ENCODE data around the gene TRIM26.

The TRIM26 gene

DNA sequence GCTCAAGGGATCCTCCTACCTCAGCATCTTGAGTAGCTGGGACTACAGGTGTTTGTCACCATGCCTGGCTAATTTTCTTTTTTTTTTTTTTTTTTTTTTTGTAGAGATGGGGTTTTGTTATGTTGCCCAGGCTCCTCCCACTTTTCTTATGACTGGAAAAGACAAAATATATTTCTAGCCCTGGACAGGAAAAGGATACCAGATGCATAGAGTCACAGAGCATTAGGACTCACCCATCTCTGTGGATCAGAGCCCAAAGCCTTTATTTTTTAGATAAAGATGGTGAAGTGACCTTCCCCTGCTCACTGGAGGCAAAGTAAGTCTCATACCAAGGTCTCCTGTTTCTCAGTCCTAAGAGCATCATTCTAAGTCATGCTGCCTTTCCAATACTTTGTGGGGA lies 55.6 kb downstream of the TRIM26 start:
- Histone ChIP-seq H3K4me3 (replicated peaks; ENCODE audit: low read depth, low read length) (no peak overlapping the region), H3K27me3 (replicated peaks; ENCODE audit: control insufficient read depth, insufficient read depth, low read length) (no peaks in the 10 kb centered on the region), H3K36me3 (ENCODE audit: control insufficient read depth, insufficient read depth, low read length) (no peaks in the 10 kb centered on the region)
- TF ChIP-seq, protein P1, sequence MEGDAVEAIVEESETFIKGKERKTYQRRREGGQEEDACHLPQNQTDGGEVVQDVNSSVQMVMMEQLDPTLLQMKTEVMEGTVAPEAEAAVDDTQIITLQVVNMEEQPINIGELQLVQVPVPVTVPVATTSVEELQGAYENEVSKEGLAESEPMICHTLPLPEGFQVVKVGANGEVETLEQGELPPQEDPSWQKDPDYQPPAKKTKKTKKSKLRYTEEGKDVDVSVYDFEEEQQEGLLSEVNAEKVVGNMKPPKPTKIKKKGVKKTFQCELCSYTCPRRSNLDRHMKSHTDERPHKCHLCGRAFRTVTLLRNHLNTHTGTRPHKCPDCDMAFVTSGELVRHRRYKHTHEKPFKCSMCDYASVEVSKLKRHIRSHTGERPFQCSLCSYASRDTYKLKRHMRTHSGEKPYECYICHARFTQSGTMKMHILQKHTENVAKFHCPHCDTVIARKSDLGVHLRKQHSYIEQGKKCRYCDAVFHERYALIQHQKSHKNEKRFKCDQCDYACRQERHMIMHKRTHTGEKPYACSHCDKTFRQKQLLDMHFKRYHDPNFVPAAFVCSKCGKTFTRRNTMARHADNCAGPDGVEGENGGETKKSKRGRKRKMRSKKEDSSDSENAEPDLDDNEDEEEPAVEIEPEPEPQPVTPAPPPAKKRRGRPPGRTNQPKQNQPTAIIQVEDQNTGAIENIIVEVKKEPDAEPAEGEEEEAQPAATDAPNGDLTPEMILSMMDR (IDR thresholded peaks at IDR 0.05; ENCODE audit: insufficient read depth, low read length, poor library complexity, severe bottlenecking), result no peak
- no peak for DNase-seq (ENCODE audit: extremely low read depth, insufficient read length)

- TF ChIP-seq, protein P1 (IDR thresholded peaks at IDR 0.05; ENCODE audit: insufficient read depth, low read length, poor library complexity, severe bottlenecking), result no peak
- H3K4me3 ChIP-seq (replicated peaks; ENCODE audit: low read depth, low read length), result no peak overlapping the region
- no peaks in the 10 kb centered on the region for H3K36me3 ChIP-seq (ENCODE audit: control insufficient read depth, insufficient read depth, low read length)
Observed at GRCh38 chr6:30156774-30157173, 56.4 kb downstream of the TRIM26 start.

GRCh38 chr6:30156262-30156599 lies 57.0 kb downstream of the TRIM26 start:
- TF ChIP-seq, protein P1 (IDR thresholded peaks at IDR 0.05; ENCODE audit: insufficient read depth, low read length, poor library complexity, severe bottlenecking), result no peak
- DNase-seq (ENCODE audit: extremely low read depth, insufficient read length), result no peak
- H3K36me3 ChIP-seq (ENCODE audit: control insufficient read depth, insufficient read depth, low read length), result no peaks in the 10 kb centered on the region

More at GRCh38 chr6:30156774-30157173, 56.4 kb downstream of the TRIM26 start:
- H3K27me3 ChIP-seq (replicated peaks; ENCODE audit: control insufficient read depth, insufficient read depth, low read length), result no peaks in the 10 kb centered on the region
- DNase-seq (ENCODE audit: extremely low read depth, insufficient read length), result no peak

DNA sequence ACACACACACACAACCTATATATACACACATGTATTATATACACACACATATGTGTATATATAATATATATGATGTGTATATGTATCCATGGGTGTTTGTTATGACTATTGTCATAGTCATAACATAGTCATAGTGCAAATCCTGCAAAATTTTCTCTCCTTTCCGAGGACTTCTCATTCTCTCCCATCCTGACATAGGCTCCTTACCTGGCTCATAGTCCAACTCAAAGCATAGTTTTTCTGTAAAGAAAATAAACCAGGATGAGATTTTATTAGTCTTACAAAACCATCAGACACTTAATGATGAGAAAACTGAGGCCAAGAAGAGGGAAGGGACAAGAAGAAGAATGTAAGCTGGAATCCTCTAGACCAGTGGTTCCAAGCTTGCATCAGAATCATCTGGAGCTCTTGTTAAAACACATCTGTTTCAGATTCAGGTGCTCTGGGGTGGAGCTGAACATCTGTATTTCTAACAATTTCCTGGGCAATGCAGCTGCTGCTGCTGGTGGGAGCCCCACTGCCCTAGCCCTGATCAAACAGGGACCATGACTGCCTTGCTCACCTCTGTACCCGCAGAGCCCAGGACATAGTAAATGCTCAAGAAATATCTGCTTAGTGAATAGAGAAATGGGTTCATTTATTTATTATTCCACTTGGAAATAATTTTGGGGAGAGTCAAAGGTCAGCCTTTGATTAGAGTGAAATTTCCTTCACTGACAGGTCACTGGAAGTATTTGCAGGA lies 57.5 kb downstream of the TRIM26 start:
- DNase-seq (ENCODE audit: extremely low read depth, insufficient read length), result no peak
- Histone ChIP-seq H3K27me3 (replicated peaks; ENCODE audit: control insufficient read depth, insufficient read depth, low read length) (no peaks in the 10 kb centered on the region), H3K4me3 (replicated peaks; ENCODE audit: low read depth, low read length) (no peak overlapping the region), H3K36me3 (ENCODE audit: control insufficient read depth, insufficient read depth, low read length) (no peaks in the 10 kb centered on the region)
- TF ChIP-seq, protein P1 (IDR thresholded peaks at IDR 0.05; ENCODE audit: insufficient read depth, low read length, poor library complexity, severe bottlenecking), result no peak

More at GRCh38 chr6:30156262-30156599, 57.0 kb downstream of the TRIM26 start:
- Histone ChIP-seq H3K27me3 (replicated peaks; ENCODE audit: control insufficient read depth, insufficient read depth, low read length) (no peaks in the 10 kb centered on the region), H3K4me3 (replicated peaks; ENCODE audit: low read depth, low read length) (no peak overlapping the region)

DNA sequence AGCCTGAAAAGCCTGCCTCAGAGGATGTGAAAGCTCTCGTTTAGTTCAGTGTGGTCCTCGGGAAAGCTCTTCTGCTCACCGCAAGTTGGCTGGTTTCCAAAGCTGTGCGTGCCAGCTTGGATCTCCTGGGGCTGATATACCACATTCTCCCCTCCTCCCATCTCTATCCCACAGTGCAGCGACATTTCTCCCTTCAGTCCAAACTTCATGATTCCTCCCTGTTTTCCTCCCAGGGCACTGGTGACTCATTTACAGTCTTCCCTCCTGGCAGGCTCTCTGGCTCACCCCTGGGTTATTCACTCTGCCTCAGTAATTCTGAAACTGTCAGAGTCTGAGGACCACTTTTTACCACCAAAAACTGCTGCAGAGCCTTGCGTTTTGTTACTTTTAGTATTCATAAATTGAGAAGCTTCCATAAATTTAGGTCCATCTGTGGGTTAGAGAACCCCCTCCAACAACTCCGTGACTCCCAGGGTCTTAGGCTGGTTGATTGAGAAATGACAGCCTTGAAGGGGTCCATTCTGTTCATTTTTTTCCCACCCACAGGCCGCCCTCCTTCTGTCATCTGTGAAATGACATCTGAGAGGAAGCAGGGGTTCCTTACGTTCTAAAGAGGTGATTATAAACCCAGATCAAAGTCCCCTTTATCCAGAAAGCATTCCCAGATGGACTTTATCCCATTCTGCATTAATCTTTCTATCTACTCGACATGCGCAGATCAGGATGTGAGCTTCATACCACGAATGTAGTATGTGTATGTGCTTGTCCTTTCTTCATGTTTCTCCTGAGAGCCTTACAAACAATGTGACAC lies 58.3 kb downstream of the TRIM26 start:
- TF ChIP-seq, protein P1 (IDR thresholded peaks at IDR 0.05; ENCODE audit: insufficient read depth, low read length, poor library complexity, severe bottlenecking), result no peak
- no peak for DNase-seq (ENCODE audit: extremely low read depth, insufficient read length)
- H3K27me3 ChIP-seq (replicated peaks; ENCODE audit: control insufficient read depth, insufficient read depth, low read length), result no peaks in the 10 kb centered on the region
- H3K4me3 ChIP-seq (replicated peaks; ENCODE audit: low read depth, low read length), result no peak overlapping the region
- H3K36me3 ChIP-seq (ENCODE audit: control insufficient read depth, insufficient read depth, low read length), result no peaks in the 10 kb centered on the region
